ENCODE data around the gene ARHGEF26. TPM values are rescaled to one million over a fixed set of nuclear protein-coding genes. Genes with fewer than 3 reads are reported as not detected.

The ARHGEF26 gene
- total RNA-seq, 1 experiment from 2014 or later: 14.1 TPM

- Mint-ChIP-seq H3K4me3 (no peak overlapping the region), H3K27ac (no peak overlapping the region; the same call in 1 of the 2 replicates), H3K36me3 (no peaks in the 10 kb centered on the region; the same call in 1 of the 2 replicates), H3K9me3 (no peaks in the 10 kb centered on the region), H3K4me1 (peaks cover 13% of the 10 kb centered on the region), H3K27me3 (ENCODE audit: low read depth) (no peaks in the 10 kb centered on the region)
- DNase-seq (ENCODE audit: low spot score) (no peak), ATAC-seq (no peak)
- ChIA-PET CTCF (no interaction called here), POLR2A (no interaction called here)
- TF ChIP-seq KAT7 (CRISPR knock-in tag; IDR thresholded peaks at IDR 0.05; ENCODE audit: borderline replicate concordance) (no peak), ZNF138 (CRISPR knock-in tag; conservative IDR thresholded peaks at IDR 0.05) (no peak), ZNF263 (CRISPR knock-in tag; IDR thresholded peaks at IDR 0.05; ENCODE audit: low read depth) (no peak), HMGA2 (CRISPR knock-in tag; IDR thresholded peaks at IDR 0.05) (no peak), AFF4 (CRISPR knock-in tag; IDR thresholded peaks at IDR 0.05; ENCODE audit: borderline replicate concordance) (no peak), CBFB (CRISPR knock-in tag; IDR thresholded peaks at IDR 0.05; ENCODE audit: low read depth) (no peak), JUN (CRISPR knock-in tag; IDR thresholded peaks at IDR 0.05) (no peak), TP53 (CRISPR knock-in tag; IDR thresholded peaks at IDR 0.05) (no peak), FOXK1 (CRISPR knock-in tag; IDR thresholded peaks at IDR 0.05) (no peak)
- TF ChIP-seq, protein P1, sequence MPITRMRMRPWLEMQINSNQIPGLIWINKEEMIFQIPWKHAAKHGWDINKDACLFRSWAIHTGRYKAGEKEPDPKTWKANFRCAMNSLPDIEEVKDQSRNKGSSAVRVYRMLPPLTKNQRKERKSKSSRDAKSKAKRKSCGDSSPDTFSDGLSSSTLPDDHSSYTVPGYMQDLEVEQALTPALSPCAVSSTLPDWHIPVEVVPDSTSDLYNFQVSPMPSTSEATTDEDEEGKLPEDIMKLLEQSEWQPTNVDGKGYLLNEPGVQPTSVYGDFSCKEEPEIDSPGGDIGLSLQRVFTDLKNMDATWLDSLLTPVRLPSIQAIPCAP (CRISPR knock-in tag; IDR thresholded peaks at IDR 0.05): no peak
- TF ChIP-seq, protein P2, sequence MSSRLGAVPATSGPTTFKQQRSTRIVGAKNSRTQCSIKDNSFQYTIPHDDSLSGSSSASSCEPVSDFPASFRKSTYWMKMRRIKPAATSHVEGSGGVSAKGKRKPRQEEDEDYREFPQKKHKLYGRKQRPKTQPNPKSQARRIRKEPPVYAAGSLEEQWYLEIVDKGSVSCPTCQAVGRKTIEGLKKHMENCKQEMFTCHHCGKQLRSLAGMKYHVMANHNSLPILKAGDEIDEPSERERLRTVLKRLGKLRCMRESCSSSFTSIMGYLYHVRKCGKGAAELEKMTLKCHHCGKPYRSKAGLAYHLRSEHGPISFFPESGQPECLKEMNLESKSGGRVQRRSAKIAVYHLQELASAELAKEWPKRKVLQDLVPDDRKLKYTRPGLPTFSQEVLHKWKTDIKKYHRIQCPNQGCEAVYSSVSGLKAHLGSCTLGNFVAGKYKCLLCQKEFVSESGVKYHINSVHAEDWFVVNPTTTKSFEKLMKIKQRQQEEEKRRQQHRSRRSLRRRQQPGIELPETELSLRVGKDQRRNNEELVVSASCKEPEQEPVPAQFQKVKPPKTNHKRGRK (CRISPR knock-in tag; IDR thresholded peaks at IDR 0.05; ENCODE audit: borderline replicate concordance): no peak
- TF ChIP-seq, protein P3, sequence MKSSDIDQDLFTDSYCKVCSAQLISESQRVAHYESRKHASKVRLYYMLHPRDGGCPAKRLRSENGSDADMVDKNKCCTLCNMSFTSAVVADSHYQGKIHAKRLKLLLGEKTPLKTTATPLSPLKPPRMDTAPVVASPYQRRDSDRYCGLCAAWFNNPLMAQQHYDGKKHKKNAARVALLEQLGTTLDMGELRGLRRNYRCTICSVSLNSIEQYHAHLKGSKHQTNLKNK (CRISPR knock-in tag; IDR thresholded peaks at IDR 0.05): no peak
- TF ChIP-seq, protein P4, sequence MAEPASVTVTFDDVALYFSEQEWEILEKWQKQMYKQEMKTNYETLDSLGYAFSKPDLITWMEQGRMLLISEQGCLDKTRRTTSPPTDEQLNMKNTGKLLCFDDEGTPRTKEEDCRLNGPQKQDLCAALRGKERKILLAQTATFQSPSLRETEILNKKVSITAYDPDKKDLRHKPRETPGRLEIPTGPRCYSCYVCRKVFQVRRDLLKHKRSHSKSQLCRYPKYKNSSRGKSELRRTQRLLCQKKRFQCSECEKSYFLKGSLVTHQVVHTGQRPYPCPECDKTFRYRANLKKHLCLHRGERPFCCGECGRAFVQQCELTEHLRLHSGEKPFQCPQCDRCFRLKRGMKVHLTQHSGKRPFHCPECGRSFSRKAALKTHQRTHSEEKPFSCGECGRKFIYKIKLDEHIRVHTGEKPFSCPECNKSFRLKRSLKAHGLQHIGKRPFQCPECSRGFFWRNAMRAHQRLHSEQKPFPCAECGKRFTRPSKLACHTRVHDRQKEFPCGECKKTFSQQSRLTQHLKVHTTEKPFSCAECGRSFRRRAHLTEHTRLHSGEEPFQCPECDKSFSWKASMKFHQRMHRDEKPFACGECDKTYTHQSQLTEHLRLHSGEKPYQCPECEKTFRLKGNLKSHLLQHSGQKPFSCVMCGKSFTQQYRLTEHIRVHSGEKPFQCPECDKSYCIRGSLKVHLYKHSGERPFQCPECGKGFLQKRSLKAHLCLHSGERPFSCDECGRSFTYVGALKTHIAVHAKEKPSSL (CRISPR knock-in tag; conservative IDR thresholded peaks at IDR 0.05): no peak
These were observed 30.8 kb downstream of the ARHGEF26 start for GRCh38 chr3:154151969-154152368.

DNA sequence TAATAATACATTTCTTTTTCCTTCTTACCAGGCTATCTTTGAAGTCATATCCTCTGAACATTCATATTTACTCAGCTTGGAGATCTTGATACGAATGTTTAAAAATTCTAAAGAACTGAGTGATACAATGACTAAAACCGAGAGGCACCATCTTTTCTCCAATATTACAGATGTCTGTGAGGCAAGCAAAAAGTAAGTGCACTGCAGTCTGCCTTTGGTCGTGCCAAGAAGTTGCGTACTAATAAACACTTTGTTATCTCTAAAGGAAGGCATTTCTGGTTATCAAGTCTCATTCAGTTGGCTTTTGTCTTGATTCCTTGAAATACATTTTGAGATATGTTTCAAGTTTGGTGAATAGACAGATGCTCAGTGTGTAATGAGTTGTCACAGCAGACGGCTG is 31.6 kb downstream of the ARHGEF26 start:
- H3K36me3 Mint-ChIP-seq: no peaks in the 10 kb centered on the region; the same call in 1 of the 2 replicates
- H3K4me3 Mint-ChIP-seq: no peak overlapping the region
- ChIA-PET POLR2A (no interaction called here), CTCF (no interaction called here)
- ATAC-seq (no peak), DNase-seq (ENCODE audit: low spot score) (no peak)
- no peaks in the 10 kb centered on the region for H3K27me3 Mint-ChIP-seq (ENCODE audit: low read depth)
- peaks cover 19% of the 10 kb centered on the region for H3K4me1 Mint-ChIP-seq
- H3K27ac Mint-ChIP-seq: no peak overlapping the region
- H3K9me3 Mint-ChIP-seq: no peaks in the 10 kb centered on the region
- TF ChIP-seq ZNF121 (CRISPR knock-in tag; IDR thresholded peaks at IDR 0.05): no peak
- TF ChIP-seq, protein P5, sequence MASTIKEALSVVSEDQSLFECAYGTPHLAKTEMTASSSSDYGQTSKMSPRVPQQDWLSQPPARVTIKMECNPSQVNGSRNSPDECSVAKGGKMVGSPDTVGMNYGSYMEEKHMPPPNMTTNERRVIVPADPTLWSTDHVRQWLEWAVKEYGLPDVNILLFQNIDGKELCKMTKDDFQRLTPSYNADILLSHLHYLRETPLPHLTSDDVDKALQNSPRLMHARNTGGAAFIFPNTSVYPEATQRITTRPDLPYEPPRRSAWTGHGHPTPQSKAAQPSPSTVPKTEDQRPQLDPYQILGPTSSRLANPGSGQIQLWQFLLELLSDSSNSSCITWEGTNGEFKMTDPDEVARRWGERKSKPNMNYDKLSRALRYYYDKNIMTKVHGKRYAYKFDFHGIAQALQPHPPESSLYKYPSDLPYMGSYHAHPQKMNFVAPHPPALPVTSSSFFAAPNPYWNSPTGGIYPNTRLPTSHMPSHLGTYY (CRISPR knock-in tag; IDR thresholded peaks at IDR 0.05): no peak
- TF ChIP-seq MAX (CRISPR knock-in tag; IDR thresholded peaks at IDR 0.05): no peak
- TF ChIP-seq HMGA2 (CRISPR knock-in tag; IDR thresholded peaks at IDR 0.05): no peak
- TF ChIP-seq, protein P6, sequence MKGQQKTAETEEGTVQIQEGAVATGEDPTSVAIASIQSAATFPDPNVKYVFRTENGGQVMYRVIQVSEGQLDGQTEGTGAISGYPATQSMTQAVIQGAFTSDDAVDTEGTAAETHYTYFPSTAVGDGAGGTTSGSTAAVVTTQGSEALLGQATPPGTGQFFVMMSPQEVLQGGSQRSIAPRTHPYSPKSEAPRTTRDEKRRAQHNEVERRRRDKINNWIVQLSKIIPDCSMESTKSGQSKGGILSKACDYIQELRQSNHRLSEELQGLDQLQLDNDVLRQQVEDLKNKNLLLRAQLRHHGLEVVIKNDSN (CRISPR knock-in tag; IDR thresholded peaks at IDR 0.05): no peak
- TF ChIP-seq, protein P3 (CRISPR knock-in tag; IDR thresholded peaks at IDR 0.05): no peak
- no peak for TF ChIP-seq AR (CRISPR knock-in tag; IDR thresholded peaks at IDR 0.05)
- no peak for TF ChIP-seq ZNF263 (CRISPR knock-in tag; IDR thresholded peaks at IDR 0.05; ENCODE audit: low read depth)
- TF ChIP-seq, protein P7, sequence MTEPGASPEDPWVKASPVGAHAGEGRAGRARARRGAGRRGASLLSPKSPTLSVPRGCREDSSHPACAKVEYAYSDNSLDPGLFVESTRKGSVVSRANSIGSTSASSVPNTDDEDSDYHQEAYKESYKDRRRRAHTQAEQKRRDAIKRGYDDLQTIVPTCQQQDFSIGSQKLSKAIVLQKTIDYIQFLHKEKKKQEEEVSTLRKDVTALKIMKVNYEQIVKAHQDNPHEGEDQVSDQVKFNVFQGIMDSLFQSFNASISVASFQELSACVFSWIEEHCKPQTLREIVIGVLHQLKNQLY (CRISPR knock-in tag; IDR thresholded peaks at IDR 0.05): no peak

Data from WTC11 (cell line).